Mesenchymal stem cell (in vitro differentiated cells and primary cell): ENCODE results near the gene CCDC102B.

Experiments
- DNase-seq: peaks from one replicate; pipeline ENCODE4 v3.0.0-alpha.2; 2013
- H2AFZ ChIP-seq: one replicate; pipeline ENCODE4 v1.6.1; 2013; ENCODE audit warnings: low read depth, mild to moderate bottlenecking, control low read depth, inconsistent platforms, low read length, moderate library complexity
- H2AK5ac ChIP-seq: 2 replicates; pipeline ENCODE4 v1.6.1; 2013; ENCODE audit warnings: low read length, moderate library complexity, mild to moderate bottlenecking, inconsistent platforms; ENCODE audit not compliant: severe bottlenecking
- H2BK120ac ChIP-seq: one replicate; pipeline ENCODE4 v1.6.1; 2013; ENCODE audit warnings: low read depth, mild to moderate bottlenecking, inconsistent platforms, low read length, moderate library complexity
- H2BK12ac ChIP-seq, 2 experiments: one replicate each; pipeline ENCODE4 v1.6.1; 2013; ENCODE audit warnings: inconsistent platforms in 2 of 2, low read length in 2 of 2, mild to moderate bottlenecking in 2 of 2, moderate library complexity in 2 of 2, control low read depth in 1 of 2
- H2BK15ac ChIP-seq: one replicate; pipeline ENCODE4 v1.6.1; 2013; ENCODE audit warnings: mild to moderate bottlenecking, low read depth, inconsistent platforms; ENCODE audit not compliant: poor library complexity, severe bottlenecking
- H2BK5ac ChIP-seq: 2 replicates; pipeline ENCODE4 v1.6.1; 2013; ENCODE audit warnings: low read depth, mild to moderate bottlenecking, low read length, control low read depth, inconsistent platforms; ENCODE audit not compliant: poor library complexity, severe bottlenecking
- H3K14ac ChIP-seq, 2 experiments: one replicate each; pipeline ENCODE4 v1.6.1; 2013; ENCODE audit warnings: inconsistent platforms in 2 of 2, low read length in 2 of 2, control low read depth in 1 of 2, mild to moderate bottlenecking in 1 of 2, moderate library complexity in 1 of 2
- H3K18ac ChIP-seq, 2 experiments: one replicate each; pipeline ENCODE4 v1.6.1; 2013; ENCODE audit warnings: inconsistent platforms in 2 of 2, low read length in 2 of 2, control low read depth in 1 of 2, low read depth in 1 of 2, mild to moderate bottlenecking in 1 of 2
- H3K23ac ChIP-seq, 2 experiments: one replicate each; pipeline ENCODE4 v1.6.1; 2013; ENCODE audit warnings: inconsistent platforms in 2 of 2, low read length in 2 of 2, mild to moderate bottlenecking in 2 of 2, moderate library complexity in 2 of 2, control low read depth in 1 of 2
- H3K27ac ChIP-seq: 2 replicates; pipeline ENCODE4 v1.5.1; 2013; ENCODE audit warnings: mild to moderate bottlenecking, moderate library complexity, low read length, control low read depth, inconsistent platforms; ENCODE audit not compliant: poor library complexity, severe bottlenecking
- H3K27me3 ChIP-seq, 2 experiments: 2 replicates each; pipeline versions ENCODE4 v1.6.1 to v1.7.0; 2013; ENCODE audit warnings: low read length in 2 of 2, mild to moderate bottlenecking in 2 of 2, moderate library complexity in 2 of 2, control low read depth in 1 of 2, inconsistent platforms in 1 of 2; ENCODE audit not compliant: control insufficient read depth in 1 of 2, insufficient read depth in 1 of 2
- H3K36me3 ChIP-seq, 2 experiments: 2 replicates each; pipeline versions ENCODE4 v1.6.1 to v1.7.0; 2013; ENCODE audit warnings: low read length in 2 of 2, control low read depth in 1 of 2, inconsistent platforms in 1 of 2, low read depth in 1 of 2, mild to moderate bottlenecking in 1 of 2; ENCODE audit not compliant: insufficient read depth in 2 of 2, control insufficient read depth in 1 of 2
- H3K4ac ChIP-seq, 2 experiments: one replicate each; pipeline ENCODE4 v1.6.1; 2013; ENCODE audit warnings: inconsistent platforms in 2 of 2, low read length in 2 of 2, mild to moderate bottlenecking in 2 of 2, moderate library complexity in 2 of 2, control low read depth in 1 of 2, low read depth in 1 of 2
- H3K4me1 ChIP-seq: 2 replicates; pipeline ENCODE4 v1.6.1; 2013; ENCODE audit warnings: low read depth, low read length, control low read depth; ENCODE audit not compliant: control insufficient read depth, insufficient read depth
- H3K4me2 ChIP-seq: 2 replicates; pipeline ENCODE4 v1.6.1; 2013; ENCODE audit warnings: low read length, mild to moderate bottlenecking, inconsistent platforms; ENCODE audit not compliant: poor library complexity, severe bottlenecking
- H3K4me3 ChIP-seq, 2 experiments: 2 replicates each; pipeline versions ENCODE4 v1.5.1 to v1.7.0; 2013; ENCODE audit warnings: low read length in 2 of 2, mild to moderate bottlenecking in 2 of 2, control low read depth in 1 of 2, low read depth in 1 of 2; ENCODE audit not compliant: insufficient read depth in 1 of 2
- H3K79me1 ChIP-seq: replicated peaks from 2 replicates; pipeline ENCODE4 v1.6.1; 2013; ENCODE audit warnings: mild to moderate bottlenecking, control low read depth, low read length, inconsistent platforms; ENCODE audit not compliant: poor library complexity, severe bottlenecking
- H3K9ac ChIP-seq: 2 replicates; pipeline ENCODE4 v1.7.0; 2013; ENCODE audit warnings: mild to moderate bottlenecking, low read length, moderate library complexity
- H3K9me3 ChIP-seq: 2 replicates; pipeline ENCODE4 v1.7.0; 2013; ENCODE audit warnings: mild to moderate bottlenecking, low read length; ENCODE audit not compliant: control insufficient read depth
- H4K8ac ChIP-seq: one replicate; pipeline ENCODE4 v1.6.1; 2013; ENCODE audit warnings: inconsistent platforms, mild to moderate bottlenecking, low read length, moderate library complexity
- H4K91ac ChIP-seq: one replicate; pipeline ENCODE4 v1.6.1; 2013; ENCODE audit warnings: mild to moderate bottlenecking, low read length, inconsistent platforms
- WGBS: methylation state at CpG from one replicate; pipeline ENCODE4 v1.1.7; 2013; ENCODE audit warnings: mixed read lengths; 5-methylcytosine and 5-hydroxymethylcytosine counted together

CCDC102B gene

DNA sequence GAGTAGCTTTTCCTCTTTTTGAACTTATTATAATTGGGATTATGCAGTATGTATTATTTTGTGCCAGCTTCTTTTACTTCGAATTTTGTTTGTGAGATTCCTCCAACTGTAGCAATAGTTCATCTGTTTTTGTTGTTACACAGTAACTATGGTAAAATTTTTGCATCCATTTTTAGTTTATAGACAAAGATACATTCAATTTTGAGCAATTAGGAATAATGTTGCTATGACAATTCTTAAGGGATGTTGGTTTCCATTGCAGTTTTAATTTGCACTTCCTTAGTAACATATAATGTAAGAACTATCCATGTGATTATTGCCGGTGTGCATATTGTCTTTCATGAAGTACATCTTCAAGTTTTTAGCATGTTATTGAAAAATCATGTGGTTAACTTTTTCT is 20.7 kb downstream of the CCDC102B start:
- no peak overlapping the region for H3K4me3 ChIP-seq
- no peak overlapping the region for H3K23ac ChIP-seq
- no peaks in the 10 kb centered on the region for H3K36me3 ChIP-seq
- H3K18ac ChIP-seq, result no peak overlapping the region
- WGBS, result 100% methylated on average over 1 of the region's 2 CpGs
- H3K9ac ChIP-seq, result no peak overlapping the region
- no peak overlapping the region for H2BK5ac ChIP-seq
- H3K4ac ChIP-seq, result no peak overlapping the region
- H2BK15ac ChIP-seq, result no peak overlapping the region
- no peak overlapping the region for H4K8ac ChIP-seq
- H3K4me2 ChIP-seq, result no peak overlapping the region
- H2AFZ ChIP-seq, result no peak overlapping the region
- H3K4me1 ChIP-seq, result no peaks in the 10 kb centered on the region
- no peak overlapping the region for H2BK12ac ChIP-seq
- no peak overlapping the region for H3K27ac ChIP-seq
- no peak overlapping the region for H4K91ac ChIP-seq
- H2BK120ac ChIP-seq, result no peak overlapping the region
- H3K9me3 ChIP-seq, result no peaks in the 10 kb centered on the region
- no peak overlapping the region for H2AK5ac ChIP-seq
- H3K14ac ChIP-seq, result no peak overlapping the region
- H3K79me1 ChIP-seq, result no peaks in the 10 kb centered on the region
- no peaks in the 10 kb centered on the region for H3K27me3 ChIP-seq
- no peak for DNase-seq

DNA sequence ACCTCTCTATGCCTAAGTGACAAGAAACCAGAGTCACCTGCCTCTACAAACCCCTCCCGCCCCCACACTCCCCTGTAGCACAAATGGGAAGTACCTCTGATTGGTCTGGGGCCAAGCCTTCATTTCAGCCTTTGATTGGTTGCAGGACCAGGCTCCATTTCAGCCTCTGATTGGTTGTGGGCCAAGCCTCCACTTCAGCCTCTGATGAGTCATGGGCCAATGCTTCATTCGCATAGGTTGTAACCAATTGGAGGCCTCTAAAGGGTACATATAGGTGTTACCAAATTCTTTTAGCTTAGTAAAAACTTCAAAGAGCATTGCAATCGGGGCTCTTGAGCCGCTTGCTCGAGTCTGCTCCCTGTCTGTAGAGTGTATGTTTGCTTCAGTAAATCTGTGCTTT is 25.0 kb downstream of the CCDC102B start:
- no peak overlapping the region for H4K8ac ChIP-seq
- no peak overlapping the region for H4K91ac ChIP-seq
- no peak overlapping the region for H3K4me2 ChIP-seq
- H3K36me3 ChIP-seq, result no peaks in the 10 kb centered on the region
- H3K23ac ChIP-seq, result no peak overlapping the region
- H3K18ac ChIP-seq, result no peak overlapping the region
- H3K9me3 ChIP-seq, result no peaks in the 10 kb centered on the region
- no peak overlapping the region for H3K27ac ChIP-seq
- 98% methylated on average over 5 of the region's 5 CpGs for WGBS
- H2AK5ac ChIP-seq, result no peak overlapping the region
- no peak overlapping the region for H2BK120ac ChIP-seq
- H3K79me1 ChIP-seq, result no peaks in the 10 kb centered on the region
- H2AFZ ChIP-seq, result no peak overlapping the region
- no peaks in the 10 kb centered on the region for H3K27me3 ChIP-seq
- H2BK15ac ChIP-seq, result no peak overlapping the region
- H2BK5ac ChIP-seq, result no peak overlapping the region
- H3K4ac ChIP-seq, result no peak overlapping the region
- DNase-seq, result no peak
- H3K4me3 ChIP-seq, result no peak overlapping the region
- H2BK12ac ChIP-seq, result no peak overlapping the region
- H3K14ac ChIP-seq, result no peak overlapping the region
- H3K4me1 ChIP-seq, result no peaks in the 10 kb centered on the region
- H3K9ac ChIP-seq, result no peak overlapping the region

DNA sequence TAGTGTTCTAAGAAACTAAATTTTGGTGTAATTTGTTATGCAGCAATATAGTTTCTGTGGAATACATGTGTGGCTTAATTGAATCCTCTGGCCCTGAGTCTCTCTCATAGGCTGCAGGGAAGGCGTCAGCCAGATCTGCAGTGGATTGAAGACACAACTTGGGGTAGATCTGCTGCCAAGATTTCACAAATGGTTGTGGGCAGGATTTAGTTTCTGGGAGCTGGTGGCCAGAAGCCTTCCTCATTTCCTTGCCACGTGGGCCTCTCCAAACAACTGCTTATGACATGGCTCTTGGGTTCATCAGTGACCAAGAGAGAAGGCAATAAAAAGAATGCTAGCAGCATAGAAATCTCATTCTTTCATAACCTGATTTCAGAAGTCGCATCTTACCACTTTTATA is 28.2 kb downstream of the CCDC102B start:
- Histone ChIP-seq H2BK15ac (no peak overlapping the region), H2BK12ac (no peak overlapping the region), H3K18ac (no peak overlapping the region), H3K9me3 (no peaks in the 10 kb centered on the region), H2BK5ac (no peak overlapping the region), H3K4me2 (no peak overlapping the region), H4K8ac (no peak overlapping the region), H4K91ac (no peak overlapping the region), H2AK5ac (no peak overlapping the region), H3K27ac (no peak overlapping the region), H3K36me3 (no peaks in the 10 kb centered on the region), H3K27me3 (no peaks in the 10 kb centered on the region), H3K79me1 (no peaks in the 10 kb centered on the region), H2BK120ac (no peak overlapping the region), H3K4me3 (no peak overlapping the region), H3K23ac (no peak overlapping the region), H3K4ac (no peak overlapping the region), H3K14ac (no peak overlapping the region), H2AFZ (no peak overlapping the region), H3K9ac (no peak overlapping the region), H3K4me1 (no peaks in the 10 kb centered on the region)
- WGBS, result 98% methylated on average over 2 of the region's 3 CpGs
- no peak for DNase-seq

DNA sequence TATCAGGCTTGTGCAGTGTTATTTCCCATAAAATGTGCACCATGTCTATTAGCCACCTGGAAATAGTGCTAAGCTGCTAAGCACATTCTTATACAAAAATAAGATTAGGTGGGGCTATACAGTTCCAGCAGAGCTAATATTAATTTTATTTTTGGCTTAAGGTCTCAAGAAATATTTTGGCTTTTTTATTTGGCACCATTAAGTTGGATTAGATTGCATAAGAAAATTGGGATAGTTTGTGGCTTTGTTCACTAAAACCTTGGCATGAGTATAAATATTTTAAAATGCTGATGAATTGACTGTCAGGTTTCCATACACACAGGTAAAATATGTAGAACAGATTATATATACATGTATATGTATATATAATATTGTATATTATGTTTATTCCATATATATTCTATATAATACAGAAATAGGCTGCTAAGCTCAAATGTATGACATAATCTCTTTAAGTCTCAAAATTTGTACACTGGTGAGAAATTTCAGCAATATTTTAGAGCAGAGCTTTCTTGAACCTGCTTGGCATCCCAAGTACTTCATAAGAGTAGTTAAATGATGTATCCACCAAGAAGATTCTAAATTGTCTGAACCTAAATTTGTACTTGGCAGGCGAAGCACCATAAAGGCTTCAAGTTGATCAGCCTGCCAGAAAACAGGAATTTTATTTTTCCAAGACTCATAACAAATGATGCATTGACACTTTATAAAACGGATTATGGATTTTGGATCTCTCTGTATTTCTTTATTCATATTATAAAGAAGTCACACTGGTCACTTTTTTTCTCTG is 32.6 kb downstream of the CCDC102B start:
- Histone ChIP-seq H3K36me3 (no peaks in the 10 kb centered on the region), H3K79me1 (no peaks in the 10 kb centered on the region), H3K4me1 (no peaks in the 10 kb centered on the region), H3K4ac (no peak overlapping the region), H3K27me3 (no peaks in the 10 kb centered on the region), H3K27ac (no peak overlapping the region), H2BK12ac (no peak overlapping the region), H2AK5ac (no peak overlapping the region), H2AFZ (no peak overlapping the region), H4K8ac (no peak overlapping the region), H4K91ac (no peak overlapping the region), H3K18ac (no peak overlapping the region), H2BK15ac (no peak overlapping the region), H2BK5ac (no peak overlapping the region), H3K23ac (no peak overlapping the region), H3K4me3 (no peak overlapping the region), H3K9ac (no peak overlapping the region), H2BK120ac (no peak overlapping the region), H3K14ac (no peak overlapping the region), H3K9me3 (no peaks in the 10 kb centered on the region), H3K4me2 (no peak overlapping the region)
- no peak for DNase-seq
- WGBS, result 100% methylated on average over 1 of the region's 2 CpGs
